SK-N-MC (cell line): ENCODE data around the gene RANBP9.
A peak's percentile ranks its signal among the peaks of the same experiment; 100 is the strongest.

Experiments
- DNase-seq: peaks from one replicate; pipeline ENCODE4 v3.0.0-alpha.2; 2011; ENCODE audit warnings: low read depth, low spot score
- H3K27ac ChIP-seq: fragments of 200-600 bp; sonication (generic); 2 replicates; pipeline ENCODE4 v1.5.1; 2016; ENCODE audit warnings: mixed run types
- H3K36me3 ChIP-seq: fragments of 200-600 bp; sonication (generic); 2 replicates; pipeline ENCODE4 v1.6.1; 2017; ENCODE audit warnings: antibody characterized with exemption, low read length, mixed read lengths; ENCODE audit not compliant: insufficient read depth
- H3K4me3 ChIP-seq: fragments of 200-600 bp; sonication (generic); 2 replicates; pipeline ENCODE4 v1.5.1; 2016
- H3K9ac ChIP-seq: fragments of 200-600 bp; sonication (generic); 2 replicates; pipeline ENCODE4 v1.8.0; 2017; ENCODE audit warnings: mixed run types, mixed read lengths; ENCODE audit not compliant: insufficient read length
- H3K9me3 ChIP-seq: fragments of 200-600 bp; sonication (generic); 2 replicates; pipeline ENCODE4 v1.6.1; 2017; ENCODE audit warnings: low read depth, mild to moderate bottlenecking, antibody characterized with exemption, low read length, moderate library complexity, mixed read lengths
- EZH2 ChIP-seq: fragments of 200-600 bp; sonication (generic); IDR thresholded peaks from one replicate; pipeline ENCODE4 v1.6.1; 2017; ENCODE audit warnings: antibody characterized with exemption
- FOXP2 ChIP-seq: optimal IDR thresholded peaks from 2 replicates; pipeline ENCODE3; 2011; ENCODE audit warnings: mild to moderate bottlenecking, moderate library complexity; ENCODE audit not compliant: insufficient read depth; ENCODE audit errors: extremely low read length, control extremely low read depth
- POLR2AphosphoS5 ChIP-seq: IDR thresholded peaks from 2 replicates; pipeline ENCODE4 v1.6.1; 2012; ENCODE audit warnings: mild to moderate bottlenecking, low read depth, low read length, borderline replicate concordance

Gene RANBP9

DNA sequence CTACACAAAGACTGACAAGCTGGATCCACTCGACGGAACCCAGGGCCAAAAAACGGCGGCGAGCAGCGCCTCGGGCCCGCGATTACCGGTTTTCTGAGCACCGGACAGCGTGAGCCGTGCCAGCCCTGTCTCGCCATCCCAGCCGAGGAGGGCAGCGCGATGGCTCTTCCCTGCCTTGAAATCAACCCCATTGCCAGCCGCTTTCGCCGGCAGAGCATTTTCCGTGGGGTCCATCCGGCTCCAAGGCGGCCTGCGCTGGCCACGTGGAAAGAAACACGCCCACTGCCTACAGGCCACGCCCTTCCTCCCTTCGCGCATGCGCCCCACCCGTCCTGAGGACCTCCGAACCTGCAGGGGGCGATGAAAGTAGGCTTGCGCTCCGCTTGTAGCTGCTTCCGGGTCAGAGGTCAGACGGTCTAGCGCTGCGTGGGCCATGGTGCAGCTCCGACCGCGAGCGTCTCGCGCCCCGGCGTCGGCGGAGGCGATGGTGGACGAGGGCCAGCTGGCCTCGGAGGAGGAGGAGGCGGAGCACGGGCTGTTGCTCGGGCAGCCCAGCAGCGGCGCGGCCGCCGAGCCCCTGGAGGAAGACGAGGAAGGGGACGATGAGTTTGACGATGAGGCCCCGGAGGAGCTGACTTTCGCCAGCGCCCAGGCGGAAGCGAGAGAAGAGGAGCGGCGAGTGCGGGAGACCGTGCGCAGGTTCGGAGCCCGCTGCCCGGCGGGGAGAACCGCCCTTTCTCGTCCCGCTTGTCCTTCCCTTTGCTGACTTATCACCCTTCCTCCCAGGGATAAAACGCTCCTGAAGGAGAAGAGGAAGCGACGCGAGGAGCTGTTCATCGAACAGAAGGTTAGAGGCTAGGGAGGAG, 96.5 kb downstream of the RANBP9 start, which contains the start of gene NOL7:
Gene NOL7 (plus strand): TSS at position 410 of the 866 bp plus-strand sequence. CDS start 24 bp downstream, at position 434.
- TF ChIP-seq FOXP2: peak; percentile 88
- TF ChIP-seq EZH2: no peak
- TF ChIP-seq POLR2AphosphoS5: peak; percentile 95
- Histone ChIP-seq H3K4me3 (peak within 1 kb of the TSS; percentile 99), H3K9ac (peak within 1 kb of the TSS; percentile 97), H3K27ac (peak within 1 kb of the TSS; percentile 81), H3K9me3 (no peaks in the 10 kb centered on the region), H3K36me3 (peaks cover 37% of the 10 kb centered on the region)
- peak; percentile 90 for DNase-seq

- Histone ChIP-seq H3K4me3 (peak overlapping the region; percentile 99), H3K9ac (peak overlapping the region; percentile 97), H3K9me3 (no peaks in the 10 kb centered on the region), H3K27ac (peak overlapping the region; percentile 81), H3K36me3 (peaks cover 29% of the 10 kb centered on the region)
- TF ChIP-seq POLR2AphosphoS5 (no peak), EZH2 (no peak), FOXP2 (no peak)
- no peak for DNase-seq
Measured at GRCh38 chr6:13614126-13614925, 97.3 kb downstream of the RANBP9 start.

- H3K4me3 ChIP-seq: peak overlapping the region; percentile 99; the same call in 1 of the 2 replicates
- no peaks in the 10 kb centered on the region for H3K9me3 ChIP-seq
- H3K36me3 ChIP-seq: peaks cover 19% of the 10 kb centered on the region
- no peak overlapping the region for H3K27ac ChIP-seq
- no peak overlapping the region for H3K9ac ChIP-seq
- no peak for TF ChIP-seq POLR2AphosphoS5
- TF ChIP-seq EZH2: no peak
- TF ChIP-seq FOXP2: no peak
- DNase-seq: no peak
Measured at GRCh38 chr6:13613029-13613594, 98.5 kb downstream of the RANBP9 start.

DNA sequence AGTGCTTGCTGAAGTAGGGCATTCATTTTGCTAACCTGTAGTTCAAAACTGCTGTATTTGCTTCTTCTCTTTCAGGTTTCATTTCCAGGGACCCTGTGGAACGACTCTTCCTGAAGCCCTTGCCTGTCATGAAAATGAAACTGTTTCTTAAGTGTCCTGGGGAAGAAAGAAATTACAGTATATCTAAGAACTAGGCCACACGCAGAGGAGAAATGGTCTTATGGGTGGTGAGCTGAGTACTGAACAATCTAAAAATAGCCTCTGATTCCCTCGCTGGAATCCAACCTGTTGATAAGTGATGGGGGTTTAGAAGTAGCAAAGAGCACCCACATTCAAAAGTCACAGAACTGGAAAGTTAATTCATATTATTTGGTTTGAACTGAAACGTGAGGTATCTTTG, 99.9 kb downstream of the RANBP9 start:
- no peak for DNase-seq
- H3K27ac ChIP-seq: peak overlapping the region; percentile 48; the same call in 1 of the 2 replicates
- TF ChIP-seq EZH2 (no peak), POLR2AphosphoS5 (no peak), FOXP2 (no peak)

DNA sequence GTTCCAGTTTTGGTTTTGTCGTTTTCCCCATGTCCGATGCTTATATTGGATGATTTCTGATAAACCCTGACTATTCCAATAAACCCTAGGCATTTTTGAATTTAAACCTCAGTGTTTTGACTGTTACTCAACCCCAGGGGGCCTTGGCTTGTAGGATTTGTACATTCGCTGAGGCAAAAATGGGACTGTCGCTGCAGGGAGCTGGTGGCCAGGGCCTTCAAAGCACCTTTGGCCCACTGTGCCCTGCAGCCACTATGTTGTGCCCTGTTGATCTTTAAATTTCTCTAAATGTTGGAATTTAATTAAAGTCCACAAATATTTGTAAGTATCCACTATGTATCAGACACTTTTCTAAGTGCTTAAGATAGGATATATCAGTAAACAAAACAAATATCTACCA, 106.0 kb downstream of the RANBP9 start:
- DNase-seq: no peak
- TF ChIP-seq EZH2: no peak
- TF ChIP-seq FOXP2: no peak
- TF ChIP-seq POLR2AphosphoS5: no peak
- no peak overlapping the region for H3K9ac ChIP-seq
- peaks cover 24% of the 10 kb centered on the region for H3K36me3 ChIP-seq
- H3K27ac ChIP-seq: no peak overlapping the region
- no peaks in the 10 kb centered on the region for H3K9me3 ChIP-seq
- no peak overlapping the region for H3K4me3 ChIP-seq

More for the DNA sequence above, 99.9 kb downstream of the RANBP9 start:
- Histone ChIP-seq H3K9me3 (no peaks in the 10 kb centered on the region), H3K36me3 (peaks cover 7% of the 10 kb centered on the region), H3K4me3 (no peak overlapping the region), H3K9ac (no peak overlapping the region)

DNA sequence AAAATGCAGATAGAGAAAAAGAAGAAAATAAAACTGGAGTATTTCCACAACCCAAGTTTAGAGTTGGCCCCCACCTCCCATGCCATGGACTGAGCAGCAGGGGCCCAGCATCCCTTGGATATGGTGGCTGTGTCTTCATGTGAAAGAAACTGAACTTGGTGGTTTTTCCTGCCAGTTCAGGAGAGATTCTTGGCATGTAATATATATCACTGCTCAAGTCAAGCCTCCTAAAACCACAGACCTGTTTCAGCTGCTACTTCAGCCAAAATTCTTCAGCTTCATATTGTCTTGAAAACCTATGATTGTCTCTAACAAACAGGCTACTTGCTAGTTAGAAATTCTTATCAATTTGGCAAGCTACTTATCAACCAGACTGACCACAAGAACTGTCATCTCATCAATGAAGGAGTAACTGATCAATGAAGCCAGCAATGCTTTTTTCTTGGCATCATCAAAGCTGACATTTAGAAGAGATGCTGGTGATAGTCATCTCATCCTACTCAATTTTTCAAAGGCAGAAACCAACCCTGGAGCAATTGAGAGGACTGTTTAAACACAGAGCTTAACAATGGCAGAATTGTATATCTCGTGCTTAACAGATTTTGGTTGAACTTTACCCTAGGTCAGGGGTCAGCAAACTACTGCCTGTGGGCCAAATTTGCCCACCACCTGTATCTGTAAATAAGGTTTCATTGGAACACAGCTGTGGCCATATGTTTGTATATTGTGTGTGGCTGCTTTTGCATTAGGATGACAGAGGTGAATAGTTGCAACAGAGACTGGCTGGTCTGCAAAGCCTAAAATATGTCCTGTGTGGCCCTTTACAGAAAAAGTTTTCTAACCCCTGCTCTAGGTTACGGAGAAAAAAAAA, 106.9 kb downstream of the RANBP9 start:
- H3K36me3 ChIP-seq: peaks cover 26% of the 10 kb centered on the region
- no peak overlapping the region for H3K9ac ChIP-seq
- H3K9me3 ChIP-seq: no peaks in the 10 kb centered on the region
- H3K27ac ChIP-seq: no peak overlapping the region
- no peak for TF ChIP-seq EZH2
- TF ChIP-seq FOXP2: no peak
- no peak for TF ChIP-seq POLR2AphosphoS5
- DNase-seq: no peak
- H3K4me3 ChIP-seq: no peak overlapping the region

DNA sequence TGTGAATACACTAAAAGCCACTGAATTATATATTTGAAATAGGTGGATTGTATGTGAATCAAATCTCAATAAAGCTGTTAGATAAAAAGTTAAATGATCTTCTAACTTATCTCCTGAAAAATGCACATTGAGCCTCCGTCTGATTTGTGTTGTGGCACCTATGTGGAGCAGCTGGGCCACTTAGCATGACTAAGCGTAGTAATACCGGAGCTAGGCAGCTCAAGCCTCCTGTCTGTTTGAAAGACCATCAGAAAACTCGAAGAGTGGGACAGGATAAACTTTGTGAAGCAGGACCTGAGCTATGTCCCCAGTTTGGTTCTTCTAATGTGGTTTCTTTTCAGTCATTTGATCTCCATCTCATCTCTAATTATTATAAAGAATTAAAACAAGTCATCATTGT, 107.5 kb downstream of the RANBP9 start:
- H3K9ac ChIP-seq: no peak overlapping the region
- DNase-seq: no peak
- no peaks in the 10 kb centered on the region for H3K9me3 ChIP-seq
- no peak for TF ChIP-seq POLR2AphosphoS5
- TF ChIP-seq EZH2: no peak
- no peak for TF ChIP-seq FOXP2
- peaks cover 26% of the 10 kb centered on the region for H3K36me3 ChIP-seq
- no peak overlapping the region for H3K27ac ChIP-seq
- H3K4me3 ChIP-seq: no peak overlapping the region
